Activated CD8-positive, alpha-beta memory T cell treated with anti-CD3 and anti-CD28 coated beads for 24 hours (primary cell): ENCODE data around the gene CCNL1.
"Not testable (repeated sequence)": the region's sequence is repeated elsewhere in the genome, so short reads cannot be mapped to it uniquely, and the experiment has no call there.

Experiments used
- DNase-seq: peaks from one replicate; pipeline ENCODE4 v3.0.0-alpha.2; 2020

The CCNL1 gene

GRCh38 chr3:157167371-157168042 is 7.6 kb upstream of the CCNL1 start:
- DNase-seq: no peak

GRCh38 chr3:157166561-157166960 is 6.6 kb upstream of the CCNL1 start:
- DNase-seq: no peak

GRCh38 chr3:157166115-157166514 is 6.2 kb upstream of the CCNL1 start:
- DNase-seq: no peak

GRCh38 chr3:157163217-157163953 is 3.4 kb upstream of the CCNL1 start:
- DNase-seq: no peak

GRCh38 chr3:157162620-157163019 is 2.7 kb upstream of the CCNL1 start:
- DNase-seq: not testable (repeated sequence)

GRCh38 chr3:157160658-157161424 is 894 bp upstream of the CCNL1 start:
- no peak for DNase-seq

GRCh38 chr3:157159037-157159761 is 748 bp downstream of the CCNL1 start:
- peak; percentile 89 for DNase-seq

GRCh38 chr3:157157836-157158235 is 2.1 kb downstream of the CCNL1 start:
- DNase-seq: no peak

- no peak for DNase-seq
Measured at GRCh38 chr3:157156837-157157635, 2.9 kb downstream of the CCNL1 start.

GRCh38 chr3:157155591-157155990 is 4.4 kb downstream of the CCNL1 start:
- no peak for DNase-seq

- DNase-seq: no peak
Measured at GRCh38 chr3:157154563-157155330, 5.2 kb downstream of the CCNL1 start.

GRCh38 chr3:157152930-157153329 is 7.0 kb downstream of the CCNL1 start:
- DNase-seq: no peak

- no peak for DNase-seq
Measured at GRCh38 chr3:157152438-157152837, 7.5 kb downstream of the CCNL1 start.

- DNase-seq: no peak
Measured at GRCh38 chr3:157151627-157152026, 8.3 kb downstream of the CCNL1 start.

- no peak for DNase-seq
Measured at GRCh38 chr3:157151151-157151550, 8.8 kb downstream of the CCNL1 start.

- no peak for DNase-seq
Measured at GRCh38 chr3:157149136-157149696, 10.7 kb downstream of the CCNL1 start.

GRCh38 chr3:157148196-157148889 is 11.6 kb downstream of the CCNL1 start:
- DNase-seq: no peak

- no peak for DNase-seq
Measured at GRCh38 chr3:157147099-157147803, 12.7 kb downstream of the CCNL1 start.

- no peak for DNase-seq
Measured at GRCh38 chr3:157145606-157146322, 14.2 kb downstream of the CCNL1 start.
